Hepatic stellate cell (primary cell): ENCODE data around the gene RHOT1.
"Not testable (repeated sequence)": the region's sequence is repeated elsewhere in the genome, so short reads cannot be mapped to it uniquely, and the experiment has no call there.

Experiments
- DNase-seq: peaks from one replicate; pipeline ENCODE4 v3.0.0; 2011; ENCODE audit warnings: low spot score

RHOT1 gene

GRCh38 chr17:32227910-32228309 is 85.6 kb downstream of the RHOT1 start:
- DNase-seq, result no peak

- no peak for DNase-seq
These were observed 93.3 kb downstream of the RHOT1 start for GRCh38 chr17:32235588-32235987.

- DNase-seq, result no peak
These were observed 97.2 kb downstream of the RHOT1 start for GRCh38 chr17:32239456-32239855.

GRCh38 chr17:32240750-32241149 is 98.4 kb downstream of the RHOT1 start:
- no peak for DNase-seq

- no peak for DNase-seq
These were observed 99.3 kb downstream of the RHOT1 start for GRCh38 chr17:32241640-32242039.

- no peak for DNase-seq
These were observed 107.2 kb downstream of the RHOT1 start for GRCh38 chr17:32249475-32249874.

- DNase-seq, result peak; percentile 80
These were observed 110.9 kb downstream of the RHOT1 start for GRCh38 chr17:32253117-32253611.

GRCh38 chr17:32256012-32256700 is 113.9 kb downstream of the RHOT1 start:
- no peak for DNase-seq

GRCh38 chr17:32256701-32257019 is 114.4 kb downstream of the RHOT1 start:
- DNase-seq, result no peak

GRCh38 chr17:32258383-32259140 is 116.3 kb downstream of the RHOT1 start:
- no peak for DNase-seq

- peak; percentile 68 for DNase-seq
These were observed 117.3 kb downstream of the RHOT1 start for GRCh38 chr17:32259586-32259985.

- DNase-seq, result no peak
These were observed 119.1 kb downstream of the RHOT1 start for GRCh38 chr17:32261417-32261736.

GRCh38 chr17:32261936-32262510 is 119.7 kb downstream of the RHOT1 start:
- DNase-seq, result no peak

GRCh38 chr17:32263515-32263914 is 121.2 kb downstream of the RHOT1 start:
- DNase-seq, result not testable (repeated sequence)

GRCh38 chr17:32264140-32264799 is 122.0 kb downstream of the RHOT1 start:
- no peak for DNase-seq

GRCh38 chr17:32264823-32265191 is 122.5 kb downstream of the RHOT1 start:
- no peak for DNase-seq

GRCh38 chr17:32265192-32265923 is 123.1 kb downstream of the RHOT1 start, which contains the start of gene RHBDL3:
Gene RHBDL3, plus strand, starts transcription at chr17:32265832. Its CDS starts 358 bp downstream, at chr17:32266190.
- no peak for DNase-seq

- DNase-seq, result no peak
These were observed 123.7 kb downstream of the RHOT1 start for GRCh38 chr17:32266051-32266388.

GRCh38 chr17:32266389-32267301 is 124.3 kb downstream of the RHOT1 start:
- DNase-seq, result no peak

- DNase-seq, result no peak
These were observed 125.4 kb downstream of the RHOT1 start for GRCh38 chr17:32267690-32268205.

GRCh38 chr17:32268734-32269288 is 126.5 kb downstream of the RHOT1 start:
- DNase-seq, result no peak
